HG02973 (cell line): ENCODE results near the gene IL1RAPL2.

Source experiments
- ATAC-seq: cut with Tn5 transposase; IDR thresholded peaks from one replicate; pipeline ENCODE4 v1.9.1; 2021; ENCODE audit warnings: moderate library complexity; ENCODE audit not compliant: unreplicated experiment

The IL1RAPL2 gene

DNA sequence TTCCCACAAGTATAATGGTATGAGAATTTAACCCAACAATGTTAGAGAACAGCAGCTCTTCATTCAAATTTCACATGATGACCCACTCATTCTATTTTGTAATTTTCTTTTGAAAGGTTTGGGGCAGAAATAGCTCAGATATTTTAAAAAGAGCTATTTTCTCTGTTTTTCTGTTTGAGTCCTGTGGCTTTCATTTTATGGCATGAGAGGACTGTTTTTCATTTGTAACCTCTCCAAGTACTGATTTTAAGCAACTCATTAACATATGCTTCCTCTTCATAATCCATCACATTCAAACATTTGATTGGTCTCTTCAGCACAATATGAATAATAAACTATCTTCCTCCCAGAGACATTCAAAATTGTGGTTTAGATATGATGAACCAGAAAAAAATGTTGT is 783.5 kb downstream of the IL1RAPL2 start:
- no peak for ATAC-seq

DNA sequence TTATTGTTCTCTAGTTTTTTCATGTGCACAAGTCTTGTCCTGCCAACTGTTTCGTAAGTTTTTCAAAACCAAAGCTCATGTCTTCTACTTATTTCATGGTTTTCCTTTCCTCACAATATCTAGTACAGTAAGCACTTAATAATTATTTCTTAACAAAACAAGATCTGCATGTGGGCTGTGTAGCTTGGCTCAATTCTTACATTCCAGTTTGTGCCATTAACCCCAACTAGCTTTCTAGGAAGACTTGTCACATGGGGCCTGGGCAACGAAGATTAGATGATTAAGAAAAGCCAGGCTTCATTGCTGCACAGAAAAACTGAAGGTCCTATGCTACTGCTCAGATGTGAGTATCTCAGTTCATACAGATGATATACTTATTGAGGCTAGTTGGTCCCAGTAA is 809.8 kb downstream of the IL1RAPL2 start:
- ATAC-seq = no peak

DNA sequence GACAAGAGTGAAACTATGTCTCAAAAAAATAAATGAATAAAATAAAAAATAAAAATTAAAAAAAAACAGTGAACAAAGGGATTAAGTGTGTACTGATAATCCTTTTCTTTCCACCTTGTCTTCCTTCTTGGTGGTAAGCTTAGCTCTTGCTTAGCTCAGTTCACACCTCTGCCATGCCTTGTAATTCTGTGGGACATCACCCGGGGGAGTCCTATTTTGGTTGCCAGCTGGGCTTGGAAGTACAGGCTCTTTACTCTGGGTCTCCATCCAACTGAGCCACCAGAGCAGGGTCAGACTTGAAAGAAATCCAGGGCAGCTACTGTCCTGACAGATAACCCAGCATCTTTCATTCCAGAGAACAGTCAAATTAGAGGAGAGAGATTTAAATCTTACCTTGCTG is 858.7 kb downstream of the IL1RAPL2 start:
- no peak for ATAC-seq

DNA sequence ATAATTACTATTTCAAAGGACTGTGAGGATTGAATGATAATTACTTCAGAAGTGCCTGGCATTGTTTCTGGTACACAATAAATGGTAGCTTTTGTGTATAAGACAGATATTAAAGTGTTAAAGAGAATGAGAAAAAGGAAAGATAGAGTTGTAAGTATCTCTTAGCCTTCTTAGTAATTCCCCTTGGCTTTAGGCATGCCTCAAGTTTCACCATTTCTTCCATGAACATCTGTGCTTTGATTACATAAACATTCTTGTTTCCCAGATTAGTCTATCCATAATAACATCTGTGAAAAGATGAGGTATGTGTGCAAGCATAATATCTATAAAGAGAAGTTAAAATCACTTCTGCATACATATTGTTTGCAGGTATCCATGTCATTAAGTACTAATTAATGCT is 885.4 kb downstream of the IL1RAPL2 start:
- ATAC-seq = no peak

DNA sequence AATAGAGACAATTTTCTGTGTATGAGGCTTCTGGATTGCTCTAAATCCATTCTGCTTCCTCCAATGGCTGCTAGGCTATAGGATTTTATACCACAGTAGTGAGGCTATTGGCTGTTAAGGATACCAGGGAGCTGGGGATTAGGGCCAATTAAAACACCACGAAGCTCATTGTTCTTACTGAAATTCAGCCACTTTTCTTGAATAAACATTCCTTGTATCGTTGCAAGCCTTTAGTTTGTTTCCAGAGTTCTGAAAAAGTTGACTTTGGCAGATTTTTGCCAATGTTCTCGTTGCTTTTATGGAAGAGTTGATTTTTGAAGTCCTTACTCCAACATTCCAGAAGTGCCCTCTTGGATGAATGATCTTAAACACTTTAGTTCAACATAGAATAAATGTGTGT is 892.8 kb downstream of the IL1RAPL2 start:
- no peak for ATAC-seq

DNA sequence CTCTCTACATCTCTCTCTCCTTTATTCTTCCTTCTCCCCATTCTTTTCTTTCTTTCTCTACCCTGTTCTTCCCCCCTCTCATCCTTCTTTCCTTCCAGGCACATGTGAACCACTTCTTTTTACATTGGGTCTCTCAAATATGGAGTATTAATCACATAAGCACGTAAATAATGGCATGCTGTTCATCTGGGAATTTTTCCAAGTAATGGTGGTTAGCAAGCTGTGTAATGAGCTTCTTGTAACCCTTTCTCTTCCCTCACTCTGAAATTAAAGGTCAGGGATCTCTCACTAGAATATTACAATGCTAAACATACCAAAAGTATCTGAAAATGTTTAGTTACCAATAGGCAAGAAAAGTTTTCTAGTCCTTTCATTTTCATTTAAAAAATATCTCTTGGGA is 894.4 kb downstream of the IL1RAPL2 start:
- ATAC-seq = no peak

DNA sequence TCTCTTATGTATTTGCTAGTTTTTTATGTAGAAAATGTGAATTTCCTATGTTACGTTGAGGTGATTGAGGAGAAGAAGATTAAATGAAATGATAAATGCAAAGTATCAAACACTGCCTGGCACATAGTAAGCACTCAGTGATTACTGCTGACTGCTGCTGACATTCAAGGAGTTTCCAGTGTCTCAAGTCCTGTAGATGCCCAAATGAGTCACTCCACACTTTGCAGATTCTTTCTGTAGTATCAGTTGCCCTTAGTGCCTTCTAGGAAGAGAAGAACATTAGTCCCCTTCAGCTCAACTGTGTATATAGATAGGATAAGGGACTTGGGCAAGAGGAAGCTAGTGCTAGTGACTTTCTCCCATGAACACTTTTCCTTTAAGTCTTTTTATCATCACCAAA is 895.0 kb downstream of the IL1RAPL2 start:
- ATAC-seq = no peak

DNA sequence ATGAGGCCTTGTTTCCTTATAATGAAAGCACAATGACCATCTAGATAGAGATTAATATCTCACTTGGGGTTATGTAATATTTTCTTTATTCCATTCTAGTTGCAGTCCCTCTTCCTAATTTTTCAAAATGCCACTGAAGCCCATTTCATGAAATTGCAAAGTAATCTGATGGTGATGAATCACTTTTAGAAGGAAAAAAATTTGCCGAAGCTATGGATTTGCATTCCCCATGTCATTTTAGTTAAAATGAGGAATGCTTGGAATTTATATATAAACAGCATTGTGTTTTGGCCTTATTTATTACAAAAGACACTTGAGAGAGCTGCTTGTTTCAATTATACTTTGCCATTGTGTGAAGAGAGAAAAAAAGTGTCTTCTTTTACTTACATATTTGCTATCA is 896.2 kb downstream of the IL1RAPL2 start:
- no peak for ATAC-seq

DNA sequence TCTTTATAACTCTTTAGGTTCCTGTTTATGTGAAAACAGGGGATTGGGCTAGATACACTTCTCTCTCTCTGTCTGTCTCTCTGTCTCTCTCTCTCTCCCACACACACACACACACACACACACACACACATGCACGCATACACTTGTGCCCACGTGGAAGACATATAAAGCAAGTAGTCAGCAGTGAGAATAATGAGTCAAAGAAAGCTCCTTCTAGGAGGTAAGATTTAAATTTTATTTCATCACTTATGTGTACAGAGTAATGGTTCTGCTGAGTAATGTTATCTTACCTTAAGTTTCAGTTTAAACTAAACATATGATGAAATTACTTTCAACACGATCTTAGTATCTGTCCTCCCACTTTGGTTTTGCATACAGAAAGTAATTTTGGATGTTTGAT is 897.5 kb downstream of the IL1RAPL2 start:
- no peak for ATAC-seq

DNA sequence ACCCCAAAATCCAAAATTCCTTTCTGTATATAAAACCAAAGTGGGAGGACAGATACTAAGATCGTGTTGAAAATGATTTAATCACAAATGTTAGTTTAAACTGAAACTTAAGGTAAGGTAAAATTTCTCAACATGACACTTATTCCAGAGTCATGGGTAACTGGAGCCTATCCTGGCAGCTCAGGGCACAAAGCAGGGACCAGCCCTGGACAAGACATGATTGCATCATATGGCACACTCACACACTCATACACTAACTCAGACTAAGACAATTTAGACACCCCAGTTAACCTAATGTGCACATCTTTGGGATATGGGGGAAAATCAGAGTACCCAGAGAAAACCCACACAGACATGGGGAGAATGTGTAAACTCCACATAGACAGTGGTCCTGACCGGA is 898.6 kb downstream of the IL1RAPL2 start:
- no peak for ATAC-seq

DNA sequence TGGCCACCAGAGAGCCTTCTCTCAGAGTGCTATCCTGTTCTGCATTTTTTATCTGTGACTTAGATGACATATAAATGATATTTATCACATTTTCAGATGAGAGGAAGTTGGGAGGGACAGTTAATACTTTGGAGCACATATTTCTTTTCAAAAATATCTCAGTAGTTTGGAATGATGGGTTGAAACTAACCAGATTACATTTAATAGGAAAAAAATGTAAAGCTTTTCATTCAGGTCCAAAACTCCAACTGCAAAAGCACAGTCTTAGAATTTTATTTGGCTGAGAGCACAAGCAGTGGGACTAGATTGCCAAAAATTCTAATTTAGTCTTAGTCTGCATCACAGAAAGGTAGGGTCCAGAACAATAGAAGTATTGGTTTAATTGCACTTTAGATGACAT is 902.7 kb downstream of the IL1RAPL2 start:
- ATAC-seq = no peak

DNA sequence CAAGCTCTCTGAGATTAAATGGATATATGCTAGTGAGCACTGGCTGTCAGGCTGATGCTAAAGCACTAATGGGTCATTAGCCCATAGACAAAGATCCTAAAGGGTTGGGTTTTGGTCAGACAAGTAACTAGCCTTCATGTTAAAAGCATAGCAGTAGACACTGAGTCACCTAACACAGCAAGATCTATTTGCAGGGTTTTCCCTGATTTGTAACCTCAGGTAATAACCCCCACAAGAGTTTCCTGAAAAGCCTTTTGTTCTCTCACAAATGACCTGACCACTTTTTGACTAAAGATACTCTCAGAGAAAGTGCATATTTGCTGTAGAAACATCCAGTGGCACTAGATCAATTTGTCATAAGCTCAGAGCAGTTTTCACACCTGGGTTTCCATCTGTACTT is 905.6 kb downstream of the IL1RAPL2 start:
- ATAC-seq = no peak

DNA sequence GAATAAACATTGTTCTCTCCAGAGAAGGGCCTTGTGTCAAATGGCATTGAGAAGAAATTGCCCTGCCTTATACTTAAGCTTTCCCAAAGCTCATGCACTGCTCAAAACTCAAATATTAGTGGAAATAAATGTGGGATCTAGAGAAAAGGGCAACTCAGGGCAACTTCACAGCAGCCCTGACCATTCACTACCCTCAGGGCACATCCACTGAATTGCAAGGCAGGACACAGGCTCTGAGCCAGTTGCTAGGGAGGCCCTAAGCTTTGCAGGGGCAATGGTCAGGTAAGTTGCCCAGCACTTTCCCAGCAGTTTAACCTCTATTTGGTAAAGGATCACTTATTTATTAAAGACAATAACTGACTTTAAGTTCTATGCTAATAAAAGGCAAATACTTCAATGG is 909.8 kb downstream of the IL1RAPL2 start:
- no peak for ATAC-seq

DNA sequence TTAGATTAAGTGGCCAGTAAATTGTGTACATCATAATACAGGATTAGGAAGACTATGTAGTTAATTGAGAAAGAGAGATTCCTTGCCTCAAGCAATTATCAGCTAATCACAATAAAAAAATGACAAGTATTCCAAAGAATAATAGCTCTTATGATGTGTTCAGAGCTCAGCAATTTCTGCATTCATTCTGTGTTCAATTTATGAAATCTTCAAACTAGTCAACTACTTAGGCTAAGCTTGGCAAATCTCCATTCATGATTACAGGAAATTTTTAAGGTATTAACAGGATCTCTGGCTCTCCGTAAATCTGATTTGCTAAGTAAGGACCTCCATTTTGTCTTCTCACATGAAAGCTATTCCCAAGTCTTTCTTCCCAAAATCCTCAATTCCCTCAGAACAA is 911.4 kb downstream of the IL1RAPL2 start:
- no peak for ATAC-seq

DNA sequence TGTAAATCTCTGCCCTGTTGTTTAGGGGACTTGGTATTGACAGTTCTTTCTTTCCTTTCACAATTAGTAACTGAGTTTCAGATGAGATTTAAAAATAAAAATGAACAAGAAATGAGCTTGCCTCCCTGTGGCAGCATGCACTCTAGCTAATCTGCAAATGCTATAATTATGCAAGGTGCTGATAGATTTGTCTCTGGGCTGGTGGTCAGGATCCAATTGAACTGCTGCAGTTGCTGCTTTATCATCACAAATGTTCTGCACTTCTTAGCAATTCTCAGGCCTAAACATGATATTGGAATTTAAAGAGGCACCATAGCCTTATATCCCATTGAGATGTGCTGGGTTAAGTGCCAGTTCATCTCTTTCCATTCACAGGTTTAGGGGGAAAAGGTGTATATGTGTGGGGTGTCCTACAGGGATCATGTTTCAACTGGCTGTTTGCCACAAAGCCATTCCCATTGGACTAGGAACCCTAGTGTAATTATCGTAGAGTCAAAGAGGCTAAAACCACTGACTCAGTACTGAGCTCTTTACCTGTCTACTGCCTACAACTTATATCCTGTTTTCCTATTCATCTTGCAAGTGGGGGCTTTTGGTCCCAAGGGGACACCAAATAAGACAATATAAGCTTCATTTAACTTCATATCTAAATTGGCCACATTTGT is 914.8 kb downstream of the IL1RAPL2 start:
- no peak for ATAC-seq

DNA sequence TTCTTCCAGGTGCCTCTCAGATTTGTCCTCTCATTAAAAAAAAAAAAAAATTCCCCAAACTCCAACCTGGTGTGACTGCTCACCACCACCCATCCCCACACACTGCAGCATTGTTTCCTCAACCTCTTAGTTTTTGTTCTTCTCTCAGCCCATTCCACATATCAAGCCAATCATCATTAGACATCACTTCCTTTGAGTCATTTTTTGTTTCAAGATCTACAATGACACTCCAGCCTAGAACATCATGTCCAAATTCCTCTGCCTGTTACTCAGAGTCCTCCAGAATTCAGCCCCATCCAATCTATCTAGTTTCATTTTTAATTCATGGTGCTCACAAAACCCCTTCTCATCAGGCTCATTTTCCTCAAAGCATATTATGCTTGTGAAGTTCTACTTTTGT is 917.0 kb downstream of the IL1RAPL2 start:
- ATAC-seq = no peak

DNA sequence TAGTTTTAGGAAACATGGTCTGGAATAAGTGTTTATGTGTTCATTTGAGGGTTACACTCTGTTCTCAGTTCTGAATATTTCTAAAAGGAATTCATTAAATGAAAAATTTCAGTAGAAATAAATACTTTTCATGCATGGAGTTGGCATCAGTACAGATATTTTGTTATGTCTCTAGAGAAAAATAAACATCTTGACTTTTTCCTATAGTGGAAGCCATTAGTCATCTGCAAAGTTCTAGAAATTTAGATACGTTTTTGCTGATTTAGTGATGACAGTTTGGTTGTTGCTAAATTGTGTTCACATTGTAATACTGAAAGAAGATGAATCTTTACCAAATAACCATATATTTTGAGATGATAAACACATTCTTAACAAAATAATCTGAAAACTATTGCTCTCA is 922.7 kb downstream of the IL1RAPL2 start:
- no peak for ATAC-seq

DNA sequence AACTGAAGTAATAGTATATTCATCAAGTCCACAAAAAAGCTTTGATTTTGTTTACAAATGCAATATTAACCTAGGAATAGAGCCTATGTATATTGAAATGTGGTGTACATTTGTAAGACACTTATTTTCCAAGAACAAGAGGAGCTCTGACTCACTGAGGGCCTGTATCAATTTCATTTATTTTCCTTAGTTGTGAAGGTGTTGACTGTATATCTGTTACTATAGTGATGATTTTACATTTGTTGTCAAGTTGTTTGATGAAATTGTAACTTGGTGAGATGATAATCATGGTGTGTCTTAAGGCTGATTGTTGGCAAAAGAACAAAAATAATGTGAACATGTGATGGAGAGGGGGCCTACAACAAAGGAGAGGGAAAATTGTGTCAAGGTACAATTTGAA is 929.4 kb downstream of the IL1RAPL2 start:
- no peak for ATAC-seq

DNA sequence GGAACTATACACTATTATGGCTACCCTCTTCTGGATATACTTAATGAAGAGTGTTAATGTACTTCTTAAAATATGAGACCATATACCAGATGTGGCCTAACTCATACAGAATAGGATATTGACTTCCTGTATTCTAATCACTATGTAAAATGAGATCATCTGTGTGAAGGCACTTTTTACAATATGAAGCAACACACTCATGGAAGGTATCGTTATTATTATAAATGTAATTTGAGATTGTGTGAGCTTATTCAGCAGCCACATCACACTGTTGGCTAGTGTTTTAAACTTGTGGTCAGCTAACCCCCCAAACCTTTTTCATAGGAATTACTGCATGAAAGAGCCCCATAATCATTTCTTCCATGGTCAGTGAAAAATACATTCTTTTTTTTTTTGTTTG is 936.3 kb downstream of the IL1RAPL2 start:
- no peak for ATAC-seq

DNA sequence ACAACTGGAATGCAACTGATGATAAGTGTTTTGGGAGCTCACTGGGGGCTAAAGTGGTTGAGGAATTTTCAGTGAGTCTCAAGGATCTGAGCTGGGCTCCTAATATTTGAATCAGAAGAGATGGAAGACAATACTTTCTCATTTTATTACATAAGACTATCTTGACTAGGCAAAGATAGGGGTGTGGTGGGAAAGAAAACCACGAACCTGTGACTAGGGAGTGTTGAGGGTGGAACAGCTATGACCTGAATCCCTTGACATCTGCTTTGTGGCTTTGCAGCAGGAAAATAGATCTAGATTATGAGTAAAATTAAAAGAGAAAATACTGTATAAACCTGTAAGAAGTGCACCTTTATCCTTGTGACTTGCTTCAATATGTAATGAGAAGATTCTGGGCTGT is 949.6 kb downstream of the IL1RAPL2 start:
- no peak for ATAC-seq

DNA sequence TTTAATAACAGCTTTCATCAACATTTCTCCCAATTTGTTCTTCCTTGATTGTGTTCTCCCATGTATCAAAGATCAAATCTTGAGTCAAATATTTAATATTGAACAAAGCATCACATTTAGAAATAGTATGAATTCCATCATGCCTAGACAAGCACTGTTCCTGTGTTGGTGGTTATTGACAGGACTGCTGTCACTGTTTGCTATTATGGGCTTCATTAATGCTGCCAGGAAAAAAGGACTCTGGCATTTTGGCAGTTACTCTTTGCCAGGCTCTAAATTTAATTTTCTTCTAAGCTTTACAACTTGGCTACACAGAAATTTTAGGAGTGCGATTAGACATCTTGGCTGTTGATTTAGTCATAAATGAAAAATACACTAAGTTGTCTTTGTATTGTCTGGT is 960.4 kb downstream of the IL1RAPL2 start:
- ATAC-seq = no peak

DNA sequence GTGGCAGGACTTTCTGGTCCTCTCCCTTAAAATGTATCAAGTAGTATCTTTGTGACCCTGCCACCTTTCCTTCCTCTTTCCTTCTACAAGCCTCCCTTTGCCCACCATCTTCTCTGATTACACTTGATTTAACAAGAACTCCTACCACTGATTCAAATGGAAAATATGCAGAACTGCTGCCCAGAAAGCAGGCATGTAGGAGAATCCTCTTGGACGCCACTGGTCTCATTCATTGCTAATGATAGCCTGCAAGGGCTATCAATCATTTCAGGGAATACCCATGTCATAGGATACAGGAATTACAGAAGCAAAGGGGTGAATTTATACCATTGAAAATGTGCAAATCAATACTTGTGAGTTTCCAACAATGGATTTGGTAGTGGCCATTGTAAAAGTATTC is 961.8 kb downstream of the IL1RAPL2 start:
- no peak for ATAC-seq

DNA sequence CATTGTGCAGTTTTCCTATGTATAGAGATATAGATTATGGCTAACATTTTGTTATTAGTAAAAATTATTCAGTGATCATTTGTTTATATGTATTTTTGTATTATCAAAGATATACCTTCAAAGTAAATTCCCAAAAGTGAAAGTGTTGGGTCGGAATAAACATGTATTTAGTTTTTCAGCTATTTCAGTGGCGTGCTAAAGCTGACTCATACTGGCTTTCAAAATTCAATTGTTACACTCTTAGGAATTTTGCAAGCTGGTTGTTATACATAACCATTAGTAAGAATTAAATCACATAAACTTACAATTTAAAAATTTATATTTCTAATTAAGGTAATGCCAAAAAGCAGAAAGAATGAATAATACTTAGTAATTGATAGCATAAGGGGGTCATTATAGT is 968.0 kb downstream of the IL1RAPL2 start:
- ATAC-seq = no peak

DNA sequence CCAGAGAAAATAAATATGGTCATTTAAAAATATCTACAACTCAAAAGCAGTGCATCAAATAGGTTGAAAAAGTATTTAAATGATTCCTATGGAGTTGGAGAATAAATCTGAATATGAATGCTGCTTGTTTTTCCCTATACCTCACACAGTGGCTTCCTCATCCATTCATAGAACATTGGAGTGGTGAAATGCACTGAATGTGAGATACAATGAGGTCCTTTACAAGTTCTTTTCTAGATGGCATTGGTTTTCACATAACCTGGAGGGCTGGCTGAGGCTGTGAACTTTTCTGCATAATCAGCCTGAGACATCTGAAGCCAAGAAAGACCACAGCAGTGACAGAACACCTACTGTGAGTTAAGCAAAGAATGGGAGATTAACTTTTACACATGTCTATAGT is 977.3 kb downstream of the IL1RAPL2 start:
- no peak for ATAC-seq
